NCI-H748 (cell line): ENCODE results near the gene TUBB4B.
"Not testable (repeated sequence)": the region's sequence is repeated elsewhere in the genome, so short reads cannot be mapped to it uniquely, and the experiment has no call there.

ENCODE experiments used
- DNase-seq: peaks from one replicate; lab custom pipeline; 2025; ENCODE audit not compliant: unreplicated experiment; lab: John Stamatoyannopoulos, UW

The TUBB4B gene

DNA sequence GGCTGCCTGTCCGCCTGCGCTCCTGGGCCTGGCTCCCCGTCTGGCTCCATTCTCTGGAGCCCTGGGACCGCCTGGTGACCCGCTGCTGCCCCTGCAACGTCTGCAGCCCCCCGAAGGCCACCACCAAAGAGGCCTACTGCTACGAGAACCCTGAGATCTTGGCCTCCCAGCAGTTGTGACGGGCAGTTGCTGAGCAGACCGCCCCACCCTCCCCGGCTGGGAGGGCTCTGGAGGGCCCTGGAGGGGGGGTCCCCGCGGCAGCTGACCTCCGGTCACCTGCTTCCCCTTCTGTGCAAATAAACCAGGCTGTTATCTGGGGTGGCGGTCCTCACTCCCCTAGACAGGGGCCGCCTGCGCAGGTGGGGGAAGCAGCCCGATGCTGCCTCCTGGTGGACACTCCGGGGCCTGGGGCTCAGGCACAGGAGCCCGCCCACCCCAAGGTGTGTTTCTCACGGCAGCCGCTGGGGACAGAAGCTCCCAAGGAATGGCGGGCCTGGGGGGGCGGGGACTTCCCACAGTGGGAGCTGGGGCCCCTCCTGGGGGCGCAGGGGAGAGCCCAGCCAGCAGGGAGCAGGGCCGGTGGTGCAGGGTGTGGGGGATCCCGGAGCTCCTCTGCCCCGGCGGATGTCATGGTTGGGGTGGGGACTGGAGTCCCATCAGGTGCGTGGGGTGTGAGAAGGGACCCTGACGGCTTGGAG, 4.7 kb upstream of the TUBB4B start:
- peak; percentile 90 for DNase-seq

DNA sequence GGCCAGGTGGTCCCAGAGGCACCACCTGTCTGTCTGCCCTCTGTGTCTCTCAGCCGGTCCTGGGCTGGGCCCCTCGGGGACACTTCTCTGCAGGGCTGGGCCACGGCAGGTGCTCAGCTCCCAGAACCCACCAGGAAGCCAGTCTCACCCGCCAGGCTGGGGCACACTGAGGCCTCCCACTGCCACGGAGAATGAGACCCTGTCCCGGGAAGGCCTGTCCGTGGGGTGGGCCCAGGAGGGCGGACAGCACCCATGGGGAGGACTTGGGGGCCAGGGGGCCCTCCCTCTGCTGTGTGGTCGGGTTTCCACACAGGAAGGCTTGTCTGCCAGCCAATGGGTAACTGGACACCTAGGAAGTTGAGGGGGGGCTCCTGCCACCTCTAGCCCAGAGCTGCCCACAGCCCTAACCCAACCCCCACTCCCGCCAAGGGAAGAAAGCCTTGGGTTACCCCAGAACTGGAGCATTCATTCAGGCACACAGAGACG, 4.1 kb upstream of the TUBB4B start:
- no peak for DNase-seq

DNA sequence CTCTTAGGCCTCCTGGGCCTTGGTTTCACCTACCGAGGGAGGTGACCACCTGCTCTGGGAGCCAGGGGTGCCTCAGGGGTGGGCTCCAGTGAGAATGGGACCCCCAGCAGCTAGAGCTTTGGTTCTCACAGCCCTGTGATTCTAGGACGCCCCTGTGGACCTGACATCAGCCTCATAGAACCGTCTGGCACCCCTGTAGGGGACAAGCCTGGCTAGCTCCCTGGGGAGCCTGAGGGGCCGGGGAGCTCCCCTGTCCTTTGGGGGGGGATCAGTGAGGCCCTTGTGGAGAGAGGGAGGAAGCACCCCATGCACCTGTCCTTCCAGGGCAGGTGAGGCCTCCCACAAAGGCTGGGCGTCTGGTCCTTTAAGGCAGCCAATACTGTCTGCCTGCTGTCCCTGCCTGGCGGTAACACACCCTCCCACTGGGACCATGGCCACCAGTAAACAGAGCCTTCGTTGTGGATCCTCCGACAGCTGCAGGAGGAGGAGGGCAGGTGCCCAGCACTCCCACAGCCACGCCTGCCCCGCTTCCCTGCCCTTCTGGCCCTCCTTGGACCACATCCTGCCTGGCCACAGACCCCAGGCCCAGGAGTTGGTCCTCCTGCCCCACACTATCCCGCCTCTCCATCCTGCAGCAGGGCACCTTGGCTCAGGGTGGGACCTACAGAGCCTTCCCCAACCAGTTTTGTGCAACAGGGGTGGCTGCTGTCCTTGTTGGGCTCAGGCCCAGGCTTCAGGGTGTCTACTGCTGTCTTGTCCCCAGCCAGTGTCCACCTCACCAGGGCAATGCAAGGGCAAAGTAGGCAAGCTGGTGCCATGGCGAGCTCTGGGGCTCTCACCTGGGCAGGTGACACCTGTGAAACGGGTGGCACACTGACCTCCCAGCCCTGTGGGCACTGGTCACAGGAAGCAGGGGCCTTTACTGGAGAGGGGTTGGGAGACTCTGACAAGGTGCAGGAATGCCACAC, 3.0 kb upstream of the TUBB4B start:
- peak; percentile 76 for DNase-seq

DNA sequence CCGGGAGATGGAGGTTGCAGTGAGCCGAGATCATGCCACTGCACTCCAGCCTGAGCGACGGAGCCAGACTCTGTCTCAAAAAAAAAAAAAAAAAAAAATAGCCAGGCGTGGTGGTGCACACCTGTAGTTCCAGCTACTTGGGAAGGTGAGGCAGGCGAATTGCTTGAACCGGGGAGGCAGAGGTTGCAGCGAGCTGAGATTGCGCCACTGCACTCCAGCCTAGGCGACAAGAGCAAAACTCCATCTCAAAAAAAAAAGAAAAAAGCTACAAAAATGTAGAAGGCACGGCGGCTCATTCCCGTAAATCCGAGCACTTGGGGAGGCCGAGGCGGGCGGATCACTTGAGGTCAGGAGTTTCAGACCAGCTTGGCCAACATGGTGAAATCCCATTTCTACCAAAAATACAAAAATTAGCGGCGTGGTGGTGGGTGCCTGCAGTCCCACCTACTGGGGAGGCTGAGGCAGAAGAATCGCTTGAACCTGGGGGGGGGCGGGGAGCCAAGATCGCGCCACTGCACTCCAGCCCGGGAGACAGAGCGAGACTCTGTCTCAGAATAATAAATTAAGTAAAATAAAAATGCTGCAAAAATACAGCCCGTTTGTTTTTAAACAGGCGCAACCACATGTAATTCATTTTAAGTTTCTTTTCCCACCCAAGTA, 1.4 kb upstream of the TUBB4B start:
- DNase-seq = not testable (repeated sequence)

DNA sequence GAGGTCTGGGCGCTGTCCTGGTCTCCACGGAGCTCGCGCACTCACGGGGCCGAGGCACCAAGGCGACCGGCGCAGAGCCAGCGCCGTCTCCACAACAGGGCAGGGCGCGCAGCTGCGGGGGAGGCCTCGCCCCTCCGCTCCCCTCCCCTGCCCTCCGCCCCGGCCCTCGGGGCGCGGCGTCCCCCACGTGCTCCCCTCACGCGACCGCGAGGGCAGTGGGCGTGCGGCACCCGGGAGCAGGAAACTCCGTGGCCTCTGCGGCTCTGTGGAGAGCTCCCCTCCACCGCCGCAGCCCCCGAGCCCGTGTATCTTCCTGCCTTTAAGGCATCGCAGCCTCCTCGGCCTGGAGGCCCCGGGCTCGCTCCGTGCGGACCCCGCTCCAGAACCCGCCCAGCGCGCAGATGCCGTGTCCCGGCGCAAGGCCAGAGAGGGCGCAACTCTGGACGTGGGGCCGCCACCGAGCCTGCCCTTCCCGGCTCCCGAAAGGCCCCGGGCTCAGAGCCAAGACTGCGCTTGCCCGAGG, 708 bp upstream of the TUBB4B start:
- DNase-seq = peak; percentile 86

DNA sequence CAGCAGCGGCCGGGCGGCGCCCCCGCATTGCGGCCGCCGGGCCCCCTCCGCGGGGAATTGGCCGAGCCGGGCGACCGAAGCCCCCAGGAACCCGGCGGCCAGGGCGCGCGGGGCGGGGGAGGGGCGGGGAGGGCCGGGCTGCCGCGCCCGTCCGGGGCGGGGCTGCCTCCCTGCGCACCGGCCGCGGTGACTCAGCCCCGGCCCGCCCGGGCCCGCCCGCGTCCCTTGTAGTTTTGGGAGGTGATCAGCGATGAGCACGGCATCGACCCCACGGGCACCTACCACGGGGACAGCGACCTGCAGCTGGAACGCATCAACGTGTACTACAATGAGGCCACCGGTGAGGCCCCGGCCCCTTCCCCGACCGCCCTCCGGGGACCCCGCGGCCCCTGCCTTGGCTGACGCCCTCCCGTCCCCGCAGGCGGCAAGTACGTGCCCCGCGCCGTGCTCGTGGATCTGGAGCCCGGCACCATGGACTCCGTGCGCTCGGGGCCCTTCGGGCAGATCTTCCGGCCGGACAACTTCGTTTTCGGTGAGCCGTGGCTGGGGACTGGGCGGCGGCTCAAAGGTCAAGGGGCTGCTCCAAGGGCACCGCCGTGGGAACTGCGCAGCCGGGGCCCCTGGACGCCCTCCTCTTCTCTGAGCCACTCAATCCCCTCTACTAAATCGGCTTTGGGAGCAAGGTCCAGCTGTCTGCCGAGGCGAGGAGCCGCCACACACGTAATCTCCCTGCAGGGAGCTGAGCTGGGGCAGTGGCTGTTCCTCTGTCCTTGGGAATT, 592 bp downstream of the TUBB4B start:
- DNase-seq = peak; percentile 58

DNA sequence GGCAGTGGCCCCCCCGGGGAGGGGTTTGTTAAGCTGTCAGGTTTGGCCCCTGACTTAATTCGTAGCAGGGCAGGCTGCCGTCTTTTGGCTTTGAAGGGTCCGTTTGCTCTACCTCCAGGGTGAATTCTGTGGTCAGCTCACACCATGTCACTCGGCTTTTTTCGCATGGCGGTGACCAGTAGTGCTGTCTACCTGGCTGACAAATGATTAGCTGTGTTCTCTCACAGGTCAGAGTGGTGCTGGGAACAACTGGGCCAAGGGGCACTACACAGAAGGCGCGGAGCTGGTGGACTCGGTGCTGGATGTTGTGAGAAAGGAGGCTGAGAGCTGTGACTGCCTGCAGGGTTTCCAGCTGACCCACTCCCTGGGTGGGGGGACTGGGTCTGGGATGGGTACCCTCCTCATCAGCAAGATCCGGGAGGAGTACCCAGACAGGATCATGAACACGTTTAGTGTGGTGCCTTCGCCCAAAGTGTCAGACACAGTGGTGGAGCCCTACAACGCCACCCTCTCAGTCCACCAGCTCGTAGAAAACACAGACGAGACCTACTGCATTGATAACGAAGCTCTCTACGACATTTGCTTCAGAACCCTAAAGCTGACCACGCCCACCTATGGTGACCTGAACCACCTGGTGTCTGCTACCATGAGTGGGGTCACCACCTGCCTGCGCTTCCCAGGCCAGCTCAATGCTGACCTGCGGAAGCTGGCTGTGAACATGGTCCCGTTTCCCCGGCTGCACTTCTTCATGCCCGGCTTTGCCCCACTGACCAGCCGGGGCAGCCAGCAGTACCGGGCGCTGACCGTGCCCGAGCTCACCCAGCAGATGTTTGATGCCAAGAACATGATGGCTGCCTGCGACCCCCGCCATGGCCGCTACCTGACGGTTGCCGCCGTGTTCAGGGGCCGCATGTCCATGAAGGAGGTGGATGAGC, 1.4 kb downstream of the TUBB4B start:
- DNase-seq = no peak

DNA sequence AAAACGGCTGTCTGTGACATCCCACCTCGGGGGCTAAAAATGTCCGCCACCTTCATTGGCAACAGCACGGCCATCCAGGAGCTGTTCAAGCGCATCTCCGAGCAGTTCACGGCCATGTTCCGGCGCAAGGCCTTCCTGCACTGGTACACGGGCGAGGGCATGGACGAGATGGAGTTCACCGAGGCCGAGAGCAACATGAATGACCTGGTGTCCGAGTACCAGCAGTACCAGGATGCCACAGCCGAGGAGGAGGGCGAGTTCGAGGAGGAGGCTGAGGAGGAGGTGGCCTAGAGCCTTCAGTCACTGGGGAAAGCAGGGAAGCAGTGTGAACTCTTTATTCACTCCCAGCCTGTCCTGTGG, 2.2 kb downstream of the TUBB4B start:
- DNase-seq = not testable (repeated sequence)

DNA sequence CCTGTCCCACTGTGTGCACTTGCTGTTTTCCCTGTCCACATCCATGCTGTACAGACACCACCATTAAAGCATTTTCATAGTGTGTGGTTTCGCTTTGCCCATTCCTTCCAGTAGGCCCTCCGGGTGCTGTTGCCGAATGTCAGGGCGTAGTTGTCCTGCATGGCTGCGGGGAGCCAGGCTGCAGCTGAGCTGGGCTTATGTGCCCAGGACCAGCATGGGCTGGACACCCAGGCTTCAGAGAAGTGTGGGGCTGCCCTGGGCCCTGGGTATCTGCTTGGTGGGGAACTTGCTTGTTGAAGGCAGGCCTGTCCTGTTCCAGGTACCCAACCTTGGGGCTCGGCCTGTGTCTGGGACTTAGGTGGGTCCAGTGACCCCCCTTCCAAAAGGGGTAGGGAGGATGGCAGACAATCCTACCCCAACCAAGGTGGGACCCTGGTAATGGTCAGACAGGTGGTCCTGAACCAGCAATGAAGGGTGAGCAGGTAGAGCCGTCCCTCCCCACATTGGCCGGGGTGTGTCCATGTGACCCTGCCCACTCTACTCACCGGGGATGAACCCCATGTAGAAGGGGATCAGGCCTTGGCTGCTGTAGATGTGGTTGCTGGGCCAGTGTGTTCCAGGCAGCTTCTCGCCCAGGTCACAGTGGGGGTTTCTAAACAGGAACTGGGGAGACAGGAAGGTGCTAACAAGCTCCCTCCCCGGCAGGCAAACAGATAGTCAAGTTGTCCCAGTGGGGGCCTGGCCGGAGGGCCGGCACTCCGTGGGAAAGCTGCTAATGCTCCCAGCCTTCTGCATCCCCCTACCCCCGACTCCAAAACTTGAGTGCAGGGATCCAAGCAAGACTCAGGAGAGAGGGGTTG, 2.8 kb downstream of the TUBB4B start:
- DNase-seq = no peak

DNA sequence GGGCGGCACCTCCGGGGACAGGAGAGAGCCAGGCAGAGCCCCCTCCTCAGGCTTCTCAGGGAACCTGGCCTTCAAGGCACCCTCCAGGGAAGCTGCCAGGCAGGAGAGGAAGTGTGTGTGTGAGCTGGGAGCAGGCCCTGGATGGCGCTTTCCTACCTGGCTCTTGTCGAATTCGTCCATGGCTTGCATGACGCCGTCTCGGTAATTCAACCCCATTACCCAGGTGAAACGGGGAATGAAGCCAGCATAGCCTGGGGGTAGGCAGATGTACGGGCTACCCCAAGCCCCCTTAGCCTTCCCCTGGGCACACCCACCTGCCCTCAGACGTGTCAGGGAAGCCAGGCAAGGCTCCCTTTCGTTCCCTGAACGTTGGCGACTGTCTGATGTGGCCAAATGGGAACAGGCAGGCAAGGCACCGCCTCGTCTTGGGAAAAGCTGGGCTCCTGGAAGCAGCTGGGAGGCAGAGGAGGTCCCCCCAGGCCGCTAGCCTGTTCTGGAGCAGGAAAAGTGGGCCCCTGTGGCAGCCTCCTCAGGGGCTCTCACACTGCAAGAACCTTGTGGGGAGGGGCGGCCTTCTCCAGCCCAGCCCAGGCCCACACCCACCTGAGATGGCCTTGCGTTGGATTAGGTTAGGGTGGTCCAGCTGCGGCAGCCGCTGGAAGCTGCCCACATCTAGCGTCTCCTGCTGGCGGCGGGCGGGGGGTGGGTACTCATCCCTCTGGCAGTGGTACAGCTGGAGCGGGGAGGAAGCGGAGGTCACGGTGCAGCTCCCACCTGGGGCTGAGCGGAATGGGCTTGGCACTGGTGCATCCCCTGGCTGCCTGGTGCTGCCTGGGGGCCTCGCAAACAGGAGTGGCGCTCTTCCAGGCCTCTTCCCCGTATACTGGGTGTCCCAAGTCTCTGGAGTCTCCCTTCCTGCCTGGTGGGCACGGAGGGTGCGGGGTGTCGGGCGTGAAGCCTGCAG, 3.7 kb downstream of the TUBB4B start:
- peak; percentile 36 for DNase-seq

DNA sequence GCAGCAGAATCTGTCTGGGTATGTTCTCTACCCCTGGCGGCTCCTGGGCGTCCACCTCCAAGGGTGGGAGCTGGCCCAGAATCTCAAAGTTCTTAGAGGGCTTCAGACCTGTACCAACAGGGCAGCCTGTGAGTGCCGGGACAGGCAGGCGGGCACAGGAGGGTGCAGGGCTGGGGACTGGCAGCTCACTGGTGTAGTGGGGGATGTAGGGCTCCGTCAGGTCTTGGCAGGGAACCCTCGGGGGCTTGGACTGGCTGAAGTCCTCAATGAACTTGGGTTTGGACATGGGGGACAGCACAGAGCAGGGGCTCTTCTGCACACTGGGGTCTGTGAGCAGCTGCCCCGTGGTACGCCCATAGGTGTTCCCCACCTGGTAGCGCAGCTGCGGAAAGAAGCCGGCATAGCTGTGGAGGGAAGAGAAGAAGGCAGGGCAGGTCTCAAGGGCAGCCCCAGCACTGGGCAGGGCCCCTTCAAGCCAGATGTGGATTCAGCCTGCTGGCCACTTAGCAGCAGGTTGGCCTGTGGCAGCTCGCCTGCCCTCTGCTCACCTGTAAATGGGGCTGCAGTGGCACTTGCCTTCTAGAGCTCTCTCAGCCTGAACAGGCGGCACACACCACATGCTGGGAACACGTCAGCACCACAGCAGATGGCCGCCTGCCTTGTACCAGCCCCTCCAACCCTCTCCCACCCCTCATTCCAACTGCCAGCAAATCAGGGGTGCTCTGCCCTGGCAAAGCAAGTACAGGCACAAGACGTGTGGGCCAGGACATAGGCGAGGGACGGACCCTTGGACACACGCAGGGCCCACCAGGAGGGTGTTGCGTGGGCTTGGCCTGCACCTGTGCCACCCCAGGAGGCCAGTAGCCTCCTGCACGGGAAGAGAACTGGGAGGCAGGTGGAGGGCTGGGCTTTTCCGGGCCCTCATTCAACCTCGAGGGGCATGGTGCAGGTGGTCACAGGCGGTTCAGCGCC, 4.6 kb downstream of the TUBB4B start:
- DNase-seq = no peak

DNA sequence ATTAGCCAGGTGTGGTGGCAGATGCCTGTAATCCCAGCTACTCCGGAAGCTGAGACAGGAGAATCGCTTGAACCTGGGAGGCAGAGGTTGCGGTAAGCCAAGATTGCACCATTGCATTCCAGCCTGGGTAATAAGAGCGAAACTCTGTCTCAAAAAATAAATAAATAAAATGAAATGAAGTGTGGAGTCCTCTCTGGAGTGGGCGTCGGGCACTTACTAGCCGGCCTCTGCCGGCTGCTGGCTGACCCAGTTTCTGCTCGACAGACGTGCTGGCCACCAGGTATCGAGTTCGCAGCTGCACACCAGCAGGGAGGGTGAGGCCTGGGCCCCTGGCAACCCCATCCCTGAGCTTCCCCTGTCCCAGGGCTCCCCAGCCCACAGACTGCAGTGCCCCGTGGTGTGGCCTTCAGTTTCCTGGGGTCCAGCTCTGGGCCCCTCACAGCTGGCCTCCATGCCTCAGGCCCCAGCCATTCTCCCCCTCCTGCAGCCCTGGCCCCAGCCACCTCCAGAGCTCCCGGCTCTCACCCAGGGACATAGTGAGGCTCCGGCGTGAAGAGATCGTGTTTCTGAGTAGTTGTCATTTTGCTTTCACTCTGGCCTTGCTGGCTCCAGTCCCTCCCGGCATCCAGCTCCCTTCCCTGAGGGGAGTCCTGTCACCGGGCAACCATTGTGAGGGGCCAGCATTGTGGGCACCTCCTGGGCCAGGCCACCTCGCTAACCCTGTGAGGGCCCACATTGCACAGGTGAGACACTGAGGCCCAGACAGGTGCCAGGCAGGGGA, 6.2 kb downstream of the TUBB4B start:
- no peak for DNase-seq

DNA sequence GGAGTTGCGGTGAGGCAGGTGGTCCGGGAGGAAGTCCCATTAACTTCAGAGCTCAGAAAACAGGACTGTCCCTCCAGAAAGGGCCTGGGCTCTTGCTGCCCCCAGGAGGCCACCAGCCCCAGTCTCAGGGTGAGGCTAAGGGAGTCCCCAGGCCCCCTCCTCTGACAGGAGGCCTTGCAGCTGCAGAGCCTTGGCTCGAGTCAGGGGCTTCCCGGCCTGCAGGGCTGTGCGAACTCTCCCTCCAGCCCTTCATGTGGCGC, 6.8 kb downstream of the TUBB4B start:
- no peak for DNase-seq

DNA sequence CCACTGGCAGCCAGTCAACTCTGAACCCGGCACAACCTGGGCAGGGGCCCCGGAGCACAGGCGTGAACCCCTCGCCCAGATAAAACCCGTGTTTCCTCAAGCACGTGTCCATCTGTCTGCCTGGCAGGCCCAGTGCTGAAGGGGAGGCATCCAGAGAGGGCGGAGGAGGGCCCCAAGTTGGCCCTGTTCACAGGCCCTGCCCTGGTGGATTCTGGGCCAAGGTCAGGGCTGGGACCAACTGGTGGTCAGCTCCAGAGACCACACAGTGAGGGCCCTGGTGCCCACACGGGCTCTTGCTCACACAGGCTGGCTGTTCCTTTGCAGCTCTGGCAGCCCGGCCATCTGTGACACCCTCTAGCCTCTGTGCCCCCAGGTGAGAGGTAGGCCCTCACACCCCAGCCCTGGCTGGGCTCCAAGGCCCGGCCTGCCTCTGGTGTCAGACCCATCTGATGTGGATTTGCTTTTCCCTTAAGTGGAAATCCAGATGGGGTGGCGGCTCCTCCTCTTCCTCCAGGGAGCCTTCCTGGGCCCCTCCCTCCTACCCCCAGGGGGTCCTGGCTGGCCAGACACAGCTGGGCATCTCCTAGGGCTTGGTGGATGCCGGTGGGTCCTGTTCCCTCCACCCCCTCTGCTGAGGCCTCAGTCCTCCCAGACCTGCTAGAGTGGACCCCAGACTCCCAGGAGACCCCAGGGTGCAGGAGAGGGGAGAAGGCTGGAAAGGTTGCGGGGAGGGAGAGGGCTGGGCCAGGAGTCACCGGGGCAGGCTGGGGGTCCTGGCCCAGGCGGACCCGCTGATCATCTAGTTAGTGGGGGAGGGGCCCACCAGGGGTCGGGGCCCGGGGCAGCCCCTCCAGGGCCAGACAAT, 9.5 kb downstream of the TUBB4B start:
- no peak for DNase-seq

DNA sequence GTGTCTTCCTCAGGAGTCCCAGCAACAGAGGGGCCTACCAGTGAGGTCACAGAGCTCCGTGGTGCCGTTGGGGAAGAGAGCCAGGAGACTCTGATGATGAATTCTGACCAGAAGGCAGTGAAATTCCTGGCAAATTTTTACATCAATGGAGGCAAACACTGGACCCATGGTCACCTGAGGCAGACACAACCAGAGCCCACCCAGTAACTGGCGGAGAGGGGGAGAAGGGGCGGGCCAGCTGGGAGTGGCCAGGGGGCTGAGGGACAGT, 10.0 kb downstream of the TUBB4B start, which contains the start of gene STPG3:
STPG3 (plus strand) TSS at position 93 of the 268 bp plus-strand sequence; CDS start at position 94, 1 bp downstream.
- DNase-seq = no peak
